GM12878 (cell line): ENCODE results near the gene CACFD1. TPM values are rescaled to one million over a fixed set of nuclear protein-coding genes. Genes with fewer than 3 reads are reported as not detected.

Source experiments
- ATAC-seq: fragments of 200-7000 bp; cut with Tn5 transposase; 3 replicates; pipeline ENCODE4 v1.9.1; 2020; ENCODE audit warnings: mild to moderate bottlenecking, moderate library complexity
- BruUV-seq: library from RNA; stranded (reverse); fragments of 400-500 nt; replicated peaks from 2 replicates; lab custom pipeline; 2021; lab: Mats Ljungman, UMichigan
- CTCF ChIA-PET: fragments of 300-600 bp; sonication (Branson Sonifier 250); formaldehyde crosslinking; extraction: SDS; loops from one replicate; lab custom pipeline; 2021; ENCODE audit warnings: inconsistent platforms; lab: Yijun Ruan, JAX
- POLR2A ChIA-PET: fragments of 350-600 bp; formaldehyde crosslinking; extraction: SDS; loops from one replicate; lab custom pipeline; 2021; ENCODE audit warnings: inconsistent platforms; lab: Charles Lee
- RAD21 ChIA-PET: fragments of 300-600 bp; sonication (Branson Sonifier 250); formaldehyde crosslinking; loops from one replicate; lab custom pipeline; 2023; ENCODE audit warnings: antibody characterized with exemption; ENCODE audit not compliant: unreplicated experiment; lab: Charles Lee
- SMC1A ChIA-PET: fragments of 300-600 bp; sonication (Branson Sonifier 250); formaldehyde crosslinking; loops from one replicate; lab custom pipeline; 2023; ENCODE audit not compliant: unreplicated experiment, uncharacterized antibody; lab: Charles Lee
- DNase-seq: peaks from one replicate; pipeline ENCODE4 v3.0.0-alpha.2; 2011; ENCODE audit warnings: low read depth, low spot score
- FAIRE-seq: peaks from 3 replicates; lab custom pipeline; 2011; peaks lifted over from hg19 to GRCh38; lab: Jason Lieb, UNC
- H2AFZ ChIP-seq: 2 replicates; pipeline ENCODE4 v1.6.0; 2011; ENCODE audit warnings: low read depth, low read length, control low read depth; ENCODE audit not compliant: control insufficient read depth
- H3K27ac ChIP-seq: 2 replicates; pipeline ENCODE4 v1.5.1; 2011; ENCODE audit warnings: control low read depth; ENCODE audit not compliant: control insufficient read depth, insufficient read depth
- H3K27me3 ChIP-seq, 2 experiments: replicated peaks in 1 of 2; 2 replicates each; pipeline versions ENCODE4 v1.6.0 to v1.6.1; 2011; ENCODE audit warnings: low read length in 1 of 2; ENCODE audit not compliant: control insufficient read depth in 2 of 2, insufficient read depth in 2 of 2
- H3K36me3 ChIP-seq, 2 experiments: 2 replicates each; pipeline ENCODE4 v1.5.1; 2011; ENCODE audit warnings: low read length in 1 of 2; ENCODE audit not compliant: control insufficient read depth in 2 of 2, insufficient read depth in 2 of 2
- H3K4me1 ChIP-seq: 2 replicates; pipeline ENCODE4 v1.6.1; 2011; ENCODE audit warnings: mild to moderate bottlenecking, low read length, moderate library complexity, mixed read lengths; ENCODE audit not compliant: control insufficient read depth, insufficient read depth
- H3K4me2 ChIP-seq: 2 replicates; pipeline ENCODE4 v1.6.0; 2011; ENCODE audit warnings: control low read depth; ENCODE audit not compliant: control insufficient read depth, insufficient read depth
- H3K4me3 ChIP-seq: fragments of 200-600 bp; sonication (generic); 2 replicates; pipeline ENCODE4 v1.5.1; 2016
- H3K79me2 ChIP-seq: 2 replicates; pipeline ENCODE4 v1.6.0; 2011; ENCODE audit warnings: low read length; ENCODE audit not compliant: control insufficient read depth, insufficient read depth
- H3K9ac ChIP-seq: 2 replicates; pipeline ENCODE4 v1.8.0; 2011; ENCODE audit warnings: low read length, control low read depth, mixed read lengths; ENCODE audit not compliant: control insufficient read depth, insufficient read depth
- H3K9me3 ChIP-seq: replicated peaks from 3 replicates; pipeline ENCODE4 v1.5.1; 2011; ENCODE audit warnings: mild to moderate bottlenecking, low read length; ENCODE audit not compliant: control insufficient read depth, insufficient read depth
- H4K20me1 ChIP-seq: 2 replicates; pipeline ENCODE4 v1.6.0; 2011; ENCODE audit not compliant: control insufficient read depth, insufficient read depth
- ZNF24 ChIP-seq: fragments of 450-650 bp; IDR thresholded peaks from 2 replicates; pipeline ENCODE4 v1.6.1; 2017; ENCODE audit warnings: antibody characterized with exemption, mild to moderate bottlenecking
- WGBS: methylation state at CpG from one replicate; pipeline ENCODE4 v1.1.6; 2016; ENCODE audit warnings: low lambda C conversion rate; ENCODE audit not compliant: insufficient replicate concordance, insufficient coverage; ENCODE audit errors: missing lambda C conversion rate; 5-methylcytosine and 5-hydroxymethylcytosine counted together
- in situ Hi-C: fragments of 300-500 bp; cut with MboI; formaldehyde crosslinking; loops from 9 replicates; pipeline ENCODE4 v1.14.3; 2018; ENCODE audit warnings: mixed read lengths
- intact Hi-C: fragments of 100-400 bp; cut with micrococcal nuclease; formaldehyde crosslinking; loops from one replicate; pipeline ENCODE4 v1.14.2; 2022; ENCODE audit not compliant: unreplicated experiment
- polyA plus RNA-seq, 11 experiments: library from polyadenylated mRNA; depleted of rRNA in 4 of 11; unstranded in 6 of 11; stranded (reverse) in 5 of 11; fragments of >200 nt; fragmentation: Nextera tagmentation in 4 of 11; fragmentation: Illumina TruSeq in 1 of 11; extraction: Ambion mirVana in 4 of 11; extraction: Trizol in 1 of 11; gene quantifications; 1 replicate in 1 of 11; 2 replicates in 10 of 11; pipeline versions ENCODE4 v1.2.1 to v1.2.3, GENCODE V29; 2011 to 2016; ENCODE audit warnings: inconsistent platforms in 2 of 11, missing spikeins in 2 of 11, low read depth in 1 of 11
- total RNA-seq, 4 experiments: library from RNA; depleted of rRNA in 3 of 4; stranded (reverse); fragments of >200 nt in 3 of 4; fragmentation: Illumina TruSeq in 1 of 4; extraction: Trizol in 1 of 4; gene quantifications; 2 replicates each; pipeline versions ENCODE4 v1.2.1 to v1.2.3, GENCODE V29; 2013 to 2021
- TF ChIP-seq, protein P1 (sequence below), 3 experiments: IDR thresholded peaks in 2 of 3; conservative IDR thresholded peaks in 1 of 3; 2 replicates each; pipeline ENCODE4 v1.5.1; 2011; ENCODE audit warnings: low read depth in 3 of 3, low read length in 3 of 3, mild to moderate bottlenecking in 3 of 3, control low read depth in 2 of 3, moderate library complexity in 2 of 3, inconsistent platforms in 1 of 3, mixed read lengths in 1 of 3; ENCODE audit not compliant: control insufficient read depth in 2 of 3, insufficient read depth in 1 of 3; ENCODE audit errors: extremely low read depth in 1 of 3

CACFD1 gene
- total and polyA plus RNA-seq, 10 of the 15 experiments (the other 5 are each of a cell fraction or from before 2014, with no cell fraction given): 0.09 to 5.8 (median 1.4) TPM; not detected in 1

DNA sequence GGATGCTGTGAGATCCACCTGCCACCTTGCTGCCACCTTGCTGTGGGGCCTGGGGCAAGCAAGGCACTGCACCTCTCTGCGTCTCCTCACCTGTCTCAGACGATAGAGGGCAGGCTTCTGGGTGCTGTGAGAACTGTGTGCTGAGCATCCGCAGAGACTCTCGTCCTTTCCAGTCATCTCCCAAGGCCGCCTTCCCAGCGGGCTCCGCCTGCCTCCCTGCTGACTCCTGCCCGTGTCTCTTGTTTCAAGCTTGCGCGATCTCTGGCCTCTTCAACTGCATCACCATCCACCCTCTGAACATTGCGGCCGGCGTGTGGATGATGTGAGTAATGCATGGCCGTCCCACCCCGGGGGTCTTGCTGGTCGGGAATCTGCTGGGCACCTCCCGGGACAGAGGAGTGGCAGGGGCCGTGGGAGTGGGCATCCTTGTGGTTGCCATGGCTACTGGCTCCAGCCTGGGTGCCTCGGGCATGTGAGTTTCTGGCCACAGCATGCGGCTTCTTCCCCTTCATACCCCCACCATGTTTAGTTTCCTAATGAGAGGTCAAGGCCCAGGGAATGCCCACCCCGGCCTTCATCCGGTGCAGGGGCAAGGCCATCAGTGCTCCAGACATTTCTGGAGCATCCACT lies 3.6 kb downstream of the CACFD1 start:
- ChIA-PET POLR2A (interaction anchor here (0.5 to 0.6 kb wide), 2 partner anchors 33 to 112 kb away, joined by 3 to 4 read pairs; no protein-coding TSS in a partner anchor), CTCF (interaction anchor here (0.6 to 1.4 kb wide), 2 partner anchors 14 to 386 kb away, joined by 3 read pairs; no protein-coding TSS in a partner anchor)
- in situ Hi-C loops: no loop called here

More for the DNA sequence above, 3.6 kb downstream of the CACFD1 start:
- FAIRE-seq (no peak), ATAC-seq (no peak), DNase-seq (no peak)
- Histone ChIP-seq H3K36me3 (no peaks in the 10 kb centered on the region), H3K4me3 (no peak overlapping the region), H3K9me3 (no peaks in the 10 kb centered on the region), H3K4me2 (no peak overlapping the region), H4K20me1 (no peaks in the 10 kb centered on the region), H3K4me1 (peaks cover 9% of the 10 kb centered on the region), H3K27me3 (no peaks in the 10 kb centered on the region; a peak in 2 of 4 replicates), H2AFZ (no peak overlapping the region), H3K27ac (no peak overlapping the region), H3K79me2 (no peaks in the 10 kb centered on the region), H3K9ac (no peak overlapping the region)
- RAD21 ChIA-PET: no interaction called here
- BruUV-seq: no TSS peak
- no peak for TF ChIP-seq ZNF24
- TF ChIP-seq, protein P1, sequence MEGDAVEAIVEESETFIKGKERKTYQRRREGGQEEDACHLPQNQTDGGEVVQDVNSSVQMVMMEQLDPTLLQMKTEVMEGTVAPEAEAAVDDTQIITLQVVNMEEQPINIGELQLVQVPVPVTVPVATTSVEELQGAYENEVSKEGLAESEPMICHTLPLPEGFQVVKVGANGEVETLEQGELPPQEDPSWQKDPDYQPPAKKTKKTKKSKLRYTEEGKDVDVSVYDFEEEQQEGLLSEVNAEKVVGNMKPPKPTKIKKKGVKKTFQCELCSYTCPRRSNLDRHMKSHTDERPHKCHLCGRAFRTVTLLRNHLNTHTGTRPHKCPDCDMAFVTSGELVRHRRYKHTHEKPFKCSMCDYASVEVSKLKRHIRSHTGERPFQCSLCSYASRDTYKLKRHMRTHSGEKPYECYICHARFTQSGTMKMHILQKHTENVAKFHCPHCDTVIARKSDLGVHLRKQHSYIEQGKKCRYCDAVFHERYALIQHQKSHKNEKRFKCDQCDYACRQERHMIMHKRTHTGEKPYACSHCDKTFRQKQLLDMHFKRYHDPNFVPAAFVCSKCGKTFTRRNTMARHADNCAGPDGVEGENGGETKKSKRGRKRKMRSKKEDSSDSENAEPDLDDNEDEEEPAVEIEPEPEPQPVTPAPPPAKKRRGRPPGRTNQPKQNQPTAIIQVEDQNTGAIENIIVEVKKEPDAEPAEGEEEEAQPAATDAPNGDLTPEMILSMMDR (IDR thresholded peaks at IDR 0.05 in 2 of 3, conservative IDR thresholded peaks at IDR 0.05 in 1 of 3; ENCODE audit: control insufficient read depth in 2 of 3, extremely low read depth in 1 of 3, insufficient read depth in 1 of 3, low read depth in 3 of 3, low read length in 3 of 3): peak; percentile 31 to 41 (median 39); a peak in 4 of 6 replicates
- TF ChIP-seq, all 136 proteins: peak for 1
- SMC1A ChIA-PET: no interaction called here
- intact Hi-C loops: no loop called here
- WGBS: 70% methylated on average over 22 of the region's 22 CpGs
